Measurements from ENCODE around the gene THOC1. TPM values are rescaled to one million over a fixed set of nuclear protein-coding genes. Genes with fewer than 3 reads are reported as not detected.

Gene THOC1, protein sequence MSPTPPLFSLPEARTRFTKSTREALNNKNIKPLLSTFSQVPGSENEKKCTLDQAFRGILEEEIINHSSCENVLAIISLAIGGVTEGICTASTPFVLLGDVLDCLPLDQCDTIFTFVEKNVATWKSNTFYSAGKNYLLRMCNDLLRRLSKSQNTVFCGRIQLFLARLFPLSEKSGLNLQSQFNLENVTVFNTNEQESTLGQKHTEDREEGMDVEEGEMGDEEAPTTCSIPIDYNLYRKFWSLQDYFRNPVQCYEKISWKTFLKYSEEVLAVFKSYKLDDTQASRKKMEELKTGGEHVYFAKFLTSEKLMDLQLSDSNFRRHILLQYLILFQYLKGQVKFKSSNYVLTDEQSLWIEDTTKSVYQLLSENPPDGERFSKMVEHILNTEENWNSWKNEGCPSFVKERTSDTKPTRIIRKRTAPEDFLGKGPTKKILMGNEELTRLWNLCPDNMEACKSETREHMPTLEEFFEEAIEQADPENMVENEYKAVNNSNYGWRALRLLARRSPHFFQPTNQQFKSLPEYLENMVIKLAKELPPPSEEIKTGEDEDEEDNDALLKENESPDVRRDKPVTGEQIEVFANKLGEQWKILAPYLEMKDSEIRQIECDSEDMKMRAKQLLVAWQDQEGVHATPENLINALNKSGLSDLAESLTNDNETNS
- total RNA-seq (2021; ENCODE audit: unreplicated experiment) (33.3 TPM), Bru-seq, nascent RNA (percentile 82 among the genes with signal in this experiment), BruChase-seq, experiment 1, labeled RNA remaining after a 2-hour chase (percentile 83 among the genes with signal in this experiment), BruChase-seq, experiment 2, labeled RNA remaining after a 6-hour chase (percentile 76 among the genes with signal in this experiment)
- 15.2 TPM for polyA plus RNA-seq (2012; ENCODE audit: insufficient read length)
- long read RNA-seq, transcript THOC1-201 (21 exons, 2,087 nt): major isoform, 31 of 43 reads
- long read RNA-seq, partial matches to known transcripts: 3 of 43 reads
- long read RNA-seq, other reads (novel, unspliced or antisense): 7 of 43 reads

DNA sequence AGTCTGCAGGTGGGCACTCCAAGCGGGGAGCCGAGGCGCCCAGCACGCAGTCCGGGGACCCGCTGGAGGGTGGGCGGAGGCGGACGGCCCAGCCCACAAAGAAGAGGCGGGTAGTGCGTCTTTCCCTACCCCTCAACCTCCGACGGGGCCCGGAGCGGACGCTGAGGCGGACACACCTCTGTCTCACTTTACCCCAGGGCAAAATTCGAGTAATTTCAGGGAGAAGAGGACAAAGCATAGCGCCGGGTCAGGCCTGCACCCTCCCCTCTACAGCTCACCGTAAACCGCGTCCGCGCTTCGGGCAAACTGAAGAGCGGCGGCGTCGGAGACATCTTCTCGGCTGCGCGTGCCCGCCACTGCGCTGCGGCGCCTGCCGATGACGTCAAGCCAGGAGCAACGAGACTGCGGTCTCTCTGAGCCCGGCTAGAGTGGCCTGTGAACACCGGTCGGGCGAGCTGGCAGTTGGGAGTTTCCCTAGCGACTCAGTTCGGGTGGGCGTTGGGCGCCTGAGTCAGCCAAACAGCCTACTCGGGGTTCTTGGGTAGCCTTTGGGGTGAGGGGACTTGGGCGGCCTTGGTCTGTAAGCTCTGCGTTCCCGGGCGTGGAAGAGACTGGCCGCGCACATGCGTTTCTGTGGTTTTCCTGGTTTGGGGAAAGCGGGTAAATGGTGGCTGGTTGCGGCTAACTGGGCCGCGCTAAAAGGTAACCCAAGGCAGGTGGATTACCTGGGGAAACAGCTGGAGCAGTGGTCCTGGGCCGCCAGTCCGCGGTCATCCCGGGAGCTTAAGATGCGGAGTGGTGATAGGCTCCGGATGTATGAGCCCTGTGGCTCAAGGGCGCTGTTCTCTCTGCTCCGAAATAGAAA is at the start of gene THOC1:
TSS of gene THOC1 (minus strand) at position 360 of the 865 bp plus-strand sequence. CDS start at position 332, 28 bp downstream.
- Histone ChIP-seq H3K36me3 (ENCODE audit: control insufficient read depth, insufficient read depth, low read length) (peaks cover 4% of the 10 kb centered on the region), H3K27me3 (ENCODE audit: control insufficient read depth, insufficient read depth, low read length) (no peaks in the 10 kb centered on the region), H3K4me1 (ENCODE audit: control insufficient read depth, insufficient read depth, low read length) (peaks cover 9% of the 10 kb centered on the region), H3K9me3 (ENCODE audit: control insufficient read depth, insufficient read depth, low read depth, low read length) (no peaks in the 10 kb centered on the region), H3K4me3 (ENCODE audit: low read depth in 2 of 2, low read length in 2 of 2) (peak within 1 kb of the TSS; percentile 89 to 95), H3K27ac (ENCODE audit: low read length) (peak within 1 kb of the TSS; percentile 95)
- in situ Hi-C loops (cut with HindIII; ENCODE audit: low pct_unique_long_range_greater_than_20kb, low sequenced_read_pairs): no loop called here
- no TSS peak for BruUV-seq (replicated peaks)
- POLR2A ChIA-PET: interaction anchor here (1.1 kb wide), 1 partner anchor 18 kb away, joined by 3 read pairs; no protein-coding TSS in a partner anchor
- ATAC-seq (peak; percentile 98), DNase-seq (ENCODE audit: low read depth, low spot score) (peak; percentile 42)
- CTCF ChIA-PET: interaction anchor here (0.6 kb wide), 1 partner anchor 379 kb away, joined by 3 read pairs; no protein-coding TSS in a partner anchor
- TF ChIP-seq, protein P1, sequence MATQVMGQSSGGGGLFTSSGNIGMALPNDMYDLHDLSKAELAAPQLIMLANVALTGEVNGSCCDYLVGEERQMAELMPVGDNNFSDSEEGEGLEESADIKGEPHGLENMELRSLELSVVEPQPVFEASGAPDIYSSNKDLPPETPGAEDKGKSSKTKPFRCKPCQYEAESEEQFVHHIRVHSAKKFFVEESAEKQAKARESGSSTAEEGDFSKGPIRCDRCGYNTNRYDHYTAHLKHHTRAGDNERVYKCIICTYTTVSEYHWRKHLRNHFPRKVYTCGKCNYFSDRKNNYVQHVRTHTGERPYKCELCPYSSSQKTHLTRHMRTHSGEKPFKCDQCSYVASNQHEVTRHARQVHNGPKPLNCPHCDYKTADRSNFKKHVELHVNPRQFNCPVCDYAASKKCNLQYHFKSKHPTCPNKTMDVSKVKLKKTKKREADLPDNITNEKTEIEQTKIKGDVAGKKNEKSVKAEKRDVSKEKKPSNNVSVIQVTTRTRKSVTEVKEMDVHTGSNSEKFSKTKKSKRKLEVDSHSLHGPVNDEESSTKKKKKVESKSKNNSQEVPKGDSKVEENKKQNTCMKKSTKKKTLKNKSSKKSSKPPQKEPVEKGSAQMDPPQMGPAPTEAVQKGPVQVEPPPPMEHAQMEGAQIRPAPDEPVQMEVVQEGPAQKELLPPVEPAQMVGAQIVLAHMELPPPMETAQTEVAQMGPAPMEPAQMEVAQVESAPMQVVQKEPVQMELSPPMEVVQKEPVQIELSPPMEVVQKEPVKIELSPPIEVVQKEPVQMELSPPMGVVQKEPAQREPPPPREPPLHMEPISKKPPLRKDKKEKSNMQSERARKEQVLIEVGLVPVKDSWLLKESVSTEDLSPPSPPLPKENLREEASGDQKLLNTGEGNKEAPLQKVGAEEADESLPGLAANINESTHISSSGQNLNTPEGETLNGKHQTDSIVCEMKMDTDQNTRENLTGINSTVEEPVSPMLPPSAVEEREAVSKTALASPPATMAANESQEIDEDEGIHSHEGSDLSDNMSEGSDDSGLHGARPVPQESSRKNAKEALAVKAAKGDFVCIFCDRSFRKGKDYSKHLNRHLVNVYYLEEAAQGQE (IDR thresholded peaks at IDR 0.05; ENCODE audit: insufficient read depth in 1 of 2, low read depth in 2 of 2, low read length in 1 of 2): peak in 1 of 2 experiments; percentile 5; a peak in 1 of 4 replicates
- TF ChIP-seq TCF7L2 (IDR thresholded peaks at IDR 0.05; ENCODE audit: low read depth, low read length): 0 out of 2 replicates have a peak, but pooled peaks have one; percentile 54
- TF ChIP-seq SIN3A (IDR thresholded peaks at IDR 0.05; ENCODE audit: borderline replicate concordance, insufficient read depth, low read depth, low read length): 0 out of 2 replicates have a peak, but pooled peaks have one; percentile 76
- TF ChIP-seq, protein P2, sequence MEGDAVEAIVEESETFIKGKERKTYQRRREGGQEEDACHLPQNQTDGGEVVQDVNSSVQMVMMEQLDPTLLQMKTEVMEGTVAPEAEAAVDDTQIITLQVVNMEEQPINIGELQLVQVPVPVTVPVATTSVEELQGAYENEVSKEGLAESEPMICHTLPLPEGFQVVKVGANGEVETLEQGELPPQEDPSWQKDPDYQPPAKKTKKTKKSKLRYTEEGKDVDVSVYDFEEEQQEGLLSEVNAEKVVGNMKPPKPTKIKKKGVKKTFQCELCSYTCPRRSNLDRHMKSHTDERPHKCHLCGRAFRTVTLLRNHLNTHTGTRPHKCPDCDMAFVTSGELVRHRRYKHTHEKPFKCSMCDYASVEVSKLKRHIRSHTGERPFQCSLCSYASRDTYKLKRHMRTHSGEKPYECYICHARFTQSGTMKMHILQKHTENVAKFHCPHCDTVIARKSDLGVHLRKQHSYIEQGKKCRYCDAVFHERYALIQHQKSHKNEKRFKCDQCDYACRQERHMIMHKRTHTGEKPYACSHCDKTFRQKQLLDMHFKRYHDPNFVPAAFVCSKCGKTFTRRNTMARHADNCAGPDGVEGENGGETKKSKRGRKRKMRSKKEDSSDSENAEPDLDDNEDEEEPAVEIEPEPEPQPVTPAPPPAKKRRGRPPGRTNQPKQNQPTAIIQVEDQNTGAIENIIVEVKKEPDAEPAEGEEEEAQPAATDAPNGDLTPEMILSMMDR (IDR thresholded peaks at IDR 0.05): no peak
- TF ChIP-seq POLR2AphosphoS5 (IDR thresholded peaks at IDR 0.05; ENCODE audit: low read depth, low read length): peak; percentile 97
- intact Hi-C loops (cut with micrococcal nuclease; ENCODE audit: unreplicated experiment): no loop called here

DNA sequence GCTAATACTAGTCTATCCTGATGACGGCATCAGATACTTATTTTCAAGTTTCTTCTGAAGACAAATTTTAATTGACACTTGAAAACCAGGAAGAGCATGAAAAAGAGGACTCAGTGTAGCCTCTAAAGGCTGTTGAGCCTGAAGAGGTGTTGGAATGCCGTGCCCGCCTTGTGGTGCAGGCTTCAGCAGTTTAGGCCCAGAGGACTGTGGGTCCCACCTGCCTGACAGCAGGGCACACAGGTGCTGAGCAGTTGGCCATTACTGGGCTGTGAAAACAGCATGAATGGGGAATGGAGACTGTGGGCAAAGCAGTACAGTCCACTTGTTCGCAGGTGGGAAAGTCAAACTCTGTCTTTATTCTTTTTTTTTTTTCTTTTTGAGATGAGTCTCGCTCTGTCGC is 49.8 kb upstream of the THOC1 start:
- ChIA-PET POLR2A (no interaction called here), CTCF (no interaction called here)
- Histone ChIP-seq H3K36me3 (ENCODE audit: control insufficient read depth, insufficient read depth, low read length) (no peaks in the 10 kb centered on the region), H3K4me3 (ENCODE audit: low read depth in 2 of 2, low read length in 2 of 2) (no peak overlapping the region), H3K27ac (ENCODE audit: low read length) (no peak overlapping the region), H3K9me3 (ENCODE audit: control insufficient read depth, insufficient read depth, low read depth, low read length) (no peaks in the 10 kb centered on the region), H3K27me3 (ENCODE audit: control insufficient read depth, insufficient read depth, low read length) (no peaks in the 10 kb centered on the region), H3K4me1 (ENCODE audit: control insufficient read depth, insufficient read depth, low read length) (no peaks in the 10 kb centered on the region)
- no peak for ATAC-seq
- no peak for DNase-seq (ENCODE audit: low read depth, low spot score)
- no TSS peak for BruUV-seq (replicated peaks)
- in situ Hi-C loops (cut with HindIII; ENCODE audit: low pct_unique_long_range_greater_than_20kb, low sequenced_read_pairs) (no loop called here), intact Hi-C loops (cut with micrococcal nuclease; ENCODE audit: unreplicated experiment) (no loop called here)
- TF ChIP-seq TCF7L2 (IDR thresholded peaks at IDR 0.05; ENCODE audit: low read depth, low read length) (no peak), POLR2AphosphoS5 (IDR thresholded peaks at IDR 0.05; ENCODE audit: low read depth, low read length) (no peak)
- TF ChIP-seq, protein P1 (IDR thresholded peaks at IDR 0.05; ENCODE audit: insufficient read depth in 1 of 2, low read depth in 2 of 2, low read length in 1 of 2): no peak

Measured in Panc1 (cell line).